GM23338 (cell line): Measurements from ENCODE around the gene CHST2. TPM values are rescaled to one million over a fixed set of nuclear protein-coding genes. Genes with fewer than 3 reads are reported as not detected.

ENCODE experiments used
- ATAC-seq: fragments of 200-7000 bp; cut with Tn5 transposase; 3 replicates; pipeline ENCODE4 v1.9.1; 2020
- DNase-seq: peaks from one replicate; pipeline ENCODE4 v3.0.0-alpha.2; 2015; ENCODE audit warnings: low spot score
- H2AFZ ChIP-seq: fragments of 200-600 bp; sonication (generic); 2 replicates; pipeline ENCODE4 v1.8.0; 2016; ENCODE audit warnings: antibody characterized with exemption, mild to moderate bottlenecking, moderate library complexity
- H3F3A ChIP-seq: fragments of 200-600 bp; sonication (generic); replicated peaks from 2 replicates; pipeline ENCODE4 v1.8.0; 2017; ENCODE audit warnings: antibody characterized with exemption, mixed run types, low read depth
- H3K27ac ChIP-seq: fragments of 200-600 bp; sonication (generic); 2 replicates; pipeline ENCODE4 v1.6.1; 2016; ENCODE audit warnings: low read depth
- H3K27me3 ChIP-seq: fragments of 200-600 bp; sonication (generic); 2 replicates; pipeline ENCODE4 v1.8.0; 2016; ENCODE audit warnings: mild to moderate bottlenecking, mixed run types, moderate library complexity; ENCODE audit not compliant: insufficient read depth
- H3K36me3 ChIP-seq: fragments of 200-600 bp; sonication (generic); 2 replicates; pipeline ENCODE4 v1.8.0; 2016; ENCODE audit warnings: mild to moderate bottlenecking; ENCODE audit not compliant: insufficient read depth
- H3K4me1 ChIP-seq: fragments of 200-600 bp; sonication (generic); 2 replicates; pipeline ENCODE4 v1.8.0; 2016; ENCODE audit warnings: mild to moderate bottlenecking, moderate library complexity; ENCODE audit not compliant: insufficient read depth
- H3K4me2 ChIP-seq: fragments of 200-600 bp; sonication (generic); 2 replicates; pipeline ENCODE4 v1.7.1; 2017; ENCODE audit warnings: mixed run types
- H3K4me3 ChIP-seq: fragments of 200-600 bp; sonication (generic); 2 replicates; pipeline ENCODE4 v1.6.1; 2016; ENCODE audit warnings: mixed run types
- H3K79me2 ChIP-seq: fragments of 200-600 bp; sonication (generic); replicated peaks from 2 replicates; pipeline ENCODE4 v1.8.0; 2017; ENCODE audit warnings: mild to moderate bottlenecking; ENCODE audit not compliant: insufficient read depth
- H3K9me2 ChIP-seq: fragments of 200-600 bp; sonication (generic); 2 replicates; pipeline ENCODE4 v1.8.0; 2017; ENCODE audit not compliant: insufficient read depth
- H4K20me1 ChIP-seq: fragments of 200-600 bp; sonication (generic); replicated peaks from 2 replicates; pipeline ENCODE4 v1.8.0; 2017; ENCODE audit warnings: mild to moderate bottlenecking; ENCODE audit not compliant: insufficient read depth
- H3K27ac Mint-ChIP-seq: 2 replicates; pipeline ENCODE4 v1.8.0; 2020; ENCODE audit warnings: inconsistent platforms, mild to moderate bottlenecking, moderate library complexity, mixed read lengths
- H3K27me3 Mint-ChIP-seq: 3 replicates; pipeline ENCODE4 v1.8.0; 2022; ENCODE audit warnings: low read depth, mild to moderate bottlenecking, moderate library complexity, mixed read lengths, inconsistent platforms; ENCODE audit not compliant: insufficient read depth, poor library complexity
- H3K36me3 Mint-ChIP-seq: 3 replicates; pipeline ENCODE4 v1.8.0; 2021; ENCODE audit warnings: low read depth, mild to moderate bottlenecking, inconsistent platforms, moderate library complexity, mixed read lengths
- H3K4me1 Mint-ChIP-seq: 3 replicates; pipeline ENCODE4 v1.8.0; 2020; ENCODE audit warnings: mild to moderate bottlenecking, inconsistent platforms, mixed read lengths
- H3K4me3 Mint-ChIP-seq: 3 replicates; pipeline ENCODE4 v1.8.0; 2021; ENCODE audit warnings: moderate library complexity, mild to moderate bottlenecking, inconsistent platforms, mixed read lengths
- H3K9me3 Mint-ChIP-seq: 3 replicates; pipeline ENCODE4 v1.8.0; 2020; ENCODE audit warnings: moderate library complexity, mild to moderate bottlenecking, inconsistent platforms, mixed read lengths
- CREB1 ChIP-seq: fragments of 250-450 bp; sonication (Bioruptor Pico); IDR thresholded peaks from 2 replicates; pipeline ENCODE4 v1.5.0; 2020; ENCODE audit warnings: low read depth, mild to moderate bottlenecking, moderate library complexity
- EZH2 ChIP-seq: fragments of 200-600 bp; sonication (generic); IDR thresholded peaks from one replicate; pipeline ENCODE4 v1.8.0; 2017; ENCODE audit warnings: antibody characterized with exemption, mild to moderate bottlenecking, low read depth; ENCODE audit not compliant: unreplicated experiment
- EZH2phosphoT487 ChIP-seq: fragments of 200-600 bp; sonication (generic); IDR thresholded peaks from one replicate; pipeline ENCODE4 v1.8.1; 2018; ENCODE audit warnings: antibody characterized with exemption; ENCODE audit not compliant: unreplicated experiment
- JUNB ChIP-seq: IDR thresholded peaks from one replicate; pipeline ENCODE4 v1.6.1; 2016; ENCODE audit warnings: antibody characterized with exemption; ENCODE audit not compliant: unreplicated experiment
- NANOG ChIP-seq: IDR thresholded peaks from 2 replicates; pipeline ENCODE4 v1.6.1; 2016; ENCODE audit warnings: antibody characterized with exemption, borderline replicate concordance
- POLR2AphosphoS5 ChIP-seq: IDR thresholded peaks from 2 replicates; pipeline ENCODE4 v1.6.1; 2016; ENCODE audit warnings: antibody characterized with exemption, low read depth
- STAT1 ChIP-seq: IDR thresholded peaks from one replicate; pipeline ENCODE4 v1.6.1; 2016; ENCODE audit warnings: antibody characterized with exemption; ENCODE audit not compliant: unreplicated experiment
- ZNF114 ChIP-seq: fragments of 250-450 bp; sonication (Bioruptor Pico); IDR thresholded peaks from 2 replicates; pipeline ENCODE4 v1.5.0; 2020; ENCODE audit warnings: mild to moderate bottlenecking, moderate library complexity
- ZNF331 ChIP-seq: fragments of 250-450 bp; sonication (Bioruptor Pico); IDR thresholded peaks from 2 replicates; pipeline ENCODE4 v1.5.0; 2020; ENCODE audit warnings: low read depth, mild to moderate bottlenecking, moderate library complexity
- polyA plus RNA-seq: library from polyadenylated mRNA; unstranded; fragments of >200 nt; fragmentation: Nextera tagmentation; extraction: Ambion mirVana; gene quantifications from 2 replicates; pipeline ENCODE4 v1.2.1, GENCODE V29; 2016
- total RNA-seq: library from RNA; depleted of rRNA; stranded (reverse); fragments of >200 nt; shearing (Covaris generic); gene quantifications from 2 replicates; pipeline ENCODE4 v1.2.3, GENCODE V29; 2014
- TF ChIP-seq, protein P1 (sequence below): IDR thresholded peaks from 2 replicates; pipeline ENCODE4 v1.6.1; 2016; ENCODE audit warnings: antibody characterized with exemption
- TF ChIP-seq, protein P2 (sequence below): fragments of 250-450 bp; sonication (Bioruptor Pico); IDR thresholded peaks from 2 replicates; pipeline ENCODE4 v1.5.0; 2020; ENCODE audit warnings: mild to moderate bottlenecking, moderate library complexity
- TF ChIP-seq, protein P3 (sequence below), 2 experiments: fragments of 200-600 bp in 1 of 2; sonication (generic) in 1 of 2; conservative IDR thresholded peaks; 2 replicates each; pipeline versions ENCODE4 v1.5.1 to v1.6.1; 2016 to 2017; ENCODE audit warnings: antibody characterized with exemption in 2 of 2, low read depth in 2 of 2, mild to moderate bottlenecking in 2 of 2, moderate library complexity in 1 of 2
- TF ChIP-seq, protein P4 (sequence below): IDR thresholded peaks from one replicate; pipeline ENCODE4 v1.6.1; 2018; ENCODE audit warnings: antibody characterized with exemption; ENCODE audit not compliant: unreplicated experiment

Gene CHST2
- total and polyA plus RNA-seq, 2 experiments from 2014 or later, result 4.1 to 28.3 TPM

DNA sequence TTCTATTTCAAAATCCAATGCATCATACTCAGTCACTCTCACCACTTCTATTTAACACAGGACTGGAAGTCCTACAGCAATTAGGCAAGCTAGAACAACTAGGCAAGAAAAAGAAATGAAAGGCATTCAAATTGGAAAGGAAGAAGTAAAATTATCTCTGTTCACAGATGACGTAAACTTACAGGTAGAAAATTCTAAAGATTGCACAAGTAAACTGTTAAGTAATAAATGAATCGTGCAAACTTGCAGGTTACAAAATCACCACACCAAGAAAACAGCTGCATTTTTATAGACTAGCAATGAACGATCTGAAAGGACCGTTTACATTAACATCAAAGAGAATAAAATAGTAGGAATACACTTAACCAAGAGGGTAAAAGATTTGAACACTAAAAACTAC, 36.2 kb downstream of the CHST2 start:
- no peaks in the 10 kb centered on the region for H3K36me3 ChIP-seq
- H3K4me2 ChIP-seq, result no peak overlapping the region
- no peak for ATAC-seq
- H3K4me1 ChIP-seq, result no peaks in the 10 kb centered on the region
- no peak for TF ChIP-seq EZH2phosphoT487
- no peak for TF ChIP-seq EZH2
- no peak for TF ChIP-seq CREB1 (CRISPR knock-in tag)
- no peak for TF ChIP-seq STAT1
- TF ChIP-seq POLR2AphosphoS5, result no peak
- TF ChIP-seq, protein P1, sequence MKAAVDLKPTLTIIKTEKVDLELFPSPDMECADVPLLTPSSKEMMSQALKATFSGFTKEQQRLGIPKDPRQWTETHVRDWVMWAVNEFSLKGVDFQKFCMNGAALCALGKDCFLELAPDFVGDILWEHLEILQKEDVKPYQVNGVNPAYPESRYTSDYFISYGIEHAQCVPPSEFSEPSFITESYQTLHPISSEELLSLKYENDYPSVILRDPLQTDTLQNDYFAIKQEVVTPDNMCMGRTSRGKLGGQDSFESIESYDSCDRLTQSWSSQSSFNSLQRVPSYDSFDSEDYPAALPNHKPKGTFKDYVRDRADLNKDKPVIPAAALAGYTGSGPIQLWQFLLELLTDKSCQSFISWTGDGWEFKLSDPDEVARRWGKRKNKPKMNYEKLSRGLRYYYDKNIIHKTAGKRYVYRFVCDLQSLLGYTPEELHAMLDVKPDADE, result no peak
- no peak for TF ChIP-seq ZNF331 (CRISPR knock-in tag)
- TF ChIP-seq NANOG, result no peak
- TF ChIP-seq, protein P2, sequence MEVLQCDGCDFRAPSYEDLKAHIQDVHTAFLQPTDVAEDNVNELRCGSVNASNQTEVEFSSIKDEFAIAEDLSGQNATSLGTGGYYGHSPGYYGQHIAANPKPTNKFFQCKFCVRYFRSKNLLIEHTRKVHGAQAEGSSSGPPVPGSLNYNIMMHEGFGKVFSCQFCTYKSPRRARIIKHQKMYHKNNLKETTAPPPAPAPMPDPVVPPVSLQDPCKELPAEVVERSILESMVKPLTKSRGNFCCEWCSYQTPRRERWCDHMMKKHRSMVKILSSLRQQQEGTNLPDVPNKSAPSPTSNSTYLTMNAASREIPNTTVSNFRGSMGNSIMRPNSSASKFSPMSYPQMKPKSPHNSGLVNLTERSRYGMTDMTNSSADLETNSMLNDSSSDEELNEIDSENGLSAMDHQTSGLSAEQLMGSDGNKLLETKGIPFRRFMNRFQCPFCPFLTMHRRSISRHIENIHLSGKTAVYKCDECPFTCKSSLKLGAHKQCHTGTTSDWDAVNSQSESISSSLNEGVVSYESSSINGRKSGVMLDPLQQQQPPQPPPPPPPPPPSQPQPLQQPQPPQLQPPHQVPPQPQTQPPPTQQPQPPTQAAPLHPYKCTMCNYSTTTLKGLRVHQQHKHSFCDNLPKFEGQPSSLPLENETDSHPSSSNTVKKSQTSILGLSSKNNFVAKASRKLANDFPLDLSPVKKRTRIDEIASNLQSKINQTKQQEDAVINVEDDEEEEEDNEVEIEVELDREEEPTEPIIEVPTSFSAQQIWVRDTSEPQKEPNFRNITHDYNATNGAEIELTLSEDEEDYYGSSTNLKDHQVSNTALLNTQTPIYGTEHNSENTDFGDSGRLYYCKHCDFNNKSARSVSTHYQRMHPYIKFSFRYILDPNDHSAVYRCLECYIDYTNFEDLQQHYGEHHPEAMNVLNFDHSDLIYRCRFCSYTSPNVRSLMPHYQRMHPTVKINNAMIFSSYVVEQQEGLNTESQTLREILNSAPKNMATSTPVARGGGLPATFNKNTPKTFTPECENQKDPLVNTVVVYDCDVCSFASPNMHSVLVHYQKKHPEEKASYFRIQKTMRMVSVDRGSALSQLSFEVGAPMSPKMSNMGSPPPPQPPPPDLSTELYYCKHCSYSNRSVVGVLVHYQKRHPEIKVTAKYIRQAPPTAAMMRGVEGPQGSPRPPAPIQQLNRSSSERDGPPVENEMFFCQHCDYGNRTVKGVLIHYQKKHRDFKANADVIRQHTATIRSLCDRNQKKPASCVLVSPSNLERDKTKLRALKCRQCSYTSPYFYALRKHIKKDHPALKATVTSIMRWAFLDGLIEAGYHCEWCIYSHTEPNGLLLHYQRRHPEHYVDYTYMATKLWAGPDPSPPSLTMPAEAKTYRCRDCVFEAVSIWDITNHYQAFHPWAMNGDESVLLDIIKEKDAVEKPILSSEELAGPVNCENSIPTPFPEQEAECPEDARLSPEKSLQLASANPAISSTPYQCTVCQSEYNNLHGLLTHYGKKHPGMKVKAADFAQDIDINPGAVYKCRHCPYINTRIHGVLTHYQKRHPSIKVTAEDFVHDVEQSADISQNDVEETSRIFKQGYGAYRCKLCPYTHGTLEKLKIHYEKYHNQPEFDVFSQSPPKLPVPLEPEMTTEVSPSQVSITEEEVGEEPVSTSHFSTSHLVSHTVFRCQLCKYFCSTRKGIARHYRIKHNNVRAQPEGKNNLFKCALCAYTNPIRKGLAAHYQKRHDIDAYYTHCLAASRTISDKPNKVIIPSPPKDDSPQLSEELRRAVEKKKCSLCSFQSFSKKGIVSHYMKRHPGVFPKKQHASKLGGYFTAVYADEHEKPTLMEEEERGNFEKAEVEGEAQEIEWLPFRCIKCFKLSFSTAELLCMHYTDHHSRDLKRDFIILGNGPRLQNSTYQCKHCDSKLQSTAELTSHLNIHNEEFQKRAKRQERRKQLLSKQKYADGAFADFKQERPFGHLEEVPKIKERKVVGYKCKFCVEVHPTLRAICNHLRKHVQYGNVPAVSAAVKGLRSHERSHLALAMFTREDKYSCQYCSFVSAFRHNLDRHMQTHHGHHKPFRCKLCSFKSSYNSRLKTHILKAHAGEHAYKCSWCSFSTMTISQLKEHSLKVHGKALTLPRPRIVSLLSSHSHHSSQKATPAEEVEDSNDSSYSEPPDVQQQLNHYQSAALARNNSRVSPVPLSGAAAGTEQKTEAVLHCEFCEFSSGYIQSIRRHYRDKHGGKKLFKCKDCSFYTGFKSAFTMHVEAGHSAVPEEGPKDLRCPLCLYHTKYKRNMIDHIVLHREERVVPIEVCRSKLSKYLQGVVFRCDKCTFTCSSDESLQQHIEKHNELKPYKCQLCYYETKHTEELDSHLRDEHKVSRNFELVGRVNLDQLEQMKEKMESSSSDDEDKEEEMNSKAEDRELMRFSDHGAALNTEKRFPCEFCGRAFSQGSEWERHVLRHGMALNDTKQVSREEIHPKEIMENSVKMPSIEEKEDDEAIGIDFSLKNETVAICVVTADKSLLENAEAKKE (CRISPR knock-in tag), result no peak
- TF ChIP-seq, protein P3, sequence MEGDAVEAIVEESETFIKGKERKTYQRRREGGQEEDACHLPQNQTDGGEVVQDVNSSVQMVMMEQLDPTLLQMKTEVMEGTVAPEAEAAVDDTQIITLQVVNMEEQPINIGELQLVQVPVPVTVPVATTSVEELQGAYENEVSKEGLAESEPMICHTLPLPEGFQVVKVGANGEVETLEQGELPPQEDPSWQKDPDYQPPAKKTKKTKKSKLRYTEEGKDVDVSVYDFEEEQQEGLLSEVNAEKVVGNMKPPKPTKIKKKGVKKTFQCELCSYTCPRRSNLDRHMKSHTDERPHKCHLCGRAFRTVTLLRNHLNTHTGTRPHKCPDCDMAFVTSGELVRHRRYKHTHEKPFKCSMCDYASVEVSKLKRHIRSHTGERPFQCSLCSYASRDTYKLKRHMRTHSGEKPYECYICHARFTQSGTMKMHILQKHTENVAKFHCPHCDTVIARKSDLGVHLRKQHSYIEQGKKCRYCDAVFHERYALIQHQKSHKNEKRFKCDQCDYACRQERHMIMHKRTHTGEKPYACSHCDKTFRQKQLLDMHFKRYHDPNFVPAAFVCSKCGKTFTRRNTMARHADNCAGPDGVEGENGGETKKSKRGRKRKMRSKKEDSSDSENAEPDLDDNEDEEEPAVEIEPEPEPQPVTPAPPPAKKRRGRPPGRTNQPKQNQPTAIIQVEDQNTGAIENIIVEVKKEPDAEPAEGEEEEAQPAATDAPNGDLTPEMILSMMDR (conservative IDR thresholded peaks at IDR 0.05; ENCODE audit: low read depth in 2 of 2), result no peak
- TF ChIP-seq ZNF114, result no peak
- TF ChIP-seq, protein P4, sequence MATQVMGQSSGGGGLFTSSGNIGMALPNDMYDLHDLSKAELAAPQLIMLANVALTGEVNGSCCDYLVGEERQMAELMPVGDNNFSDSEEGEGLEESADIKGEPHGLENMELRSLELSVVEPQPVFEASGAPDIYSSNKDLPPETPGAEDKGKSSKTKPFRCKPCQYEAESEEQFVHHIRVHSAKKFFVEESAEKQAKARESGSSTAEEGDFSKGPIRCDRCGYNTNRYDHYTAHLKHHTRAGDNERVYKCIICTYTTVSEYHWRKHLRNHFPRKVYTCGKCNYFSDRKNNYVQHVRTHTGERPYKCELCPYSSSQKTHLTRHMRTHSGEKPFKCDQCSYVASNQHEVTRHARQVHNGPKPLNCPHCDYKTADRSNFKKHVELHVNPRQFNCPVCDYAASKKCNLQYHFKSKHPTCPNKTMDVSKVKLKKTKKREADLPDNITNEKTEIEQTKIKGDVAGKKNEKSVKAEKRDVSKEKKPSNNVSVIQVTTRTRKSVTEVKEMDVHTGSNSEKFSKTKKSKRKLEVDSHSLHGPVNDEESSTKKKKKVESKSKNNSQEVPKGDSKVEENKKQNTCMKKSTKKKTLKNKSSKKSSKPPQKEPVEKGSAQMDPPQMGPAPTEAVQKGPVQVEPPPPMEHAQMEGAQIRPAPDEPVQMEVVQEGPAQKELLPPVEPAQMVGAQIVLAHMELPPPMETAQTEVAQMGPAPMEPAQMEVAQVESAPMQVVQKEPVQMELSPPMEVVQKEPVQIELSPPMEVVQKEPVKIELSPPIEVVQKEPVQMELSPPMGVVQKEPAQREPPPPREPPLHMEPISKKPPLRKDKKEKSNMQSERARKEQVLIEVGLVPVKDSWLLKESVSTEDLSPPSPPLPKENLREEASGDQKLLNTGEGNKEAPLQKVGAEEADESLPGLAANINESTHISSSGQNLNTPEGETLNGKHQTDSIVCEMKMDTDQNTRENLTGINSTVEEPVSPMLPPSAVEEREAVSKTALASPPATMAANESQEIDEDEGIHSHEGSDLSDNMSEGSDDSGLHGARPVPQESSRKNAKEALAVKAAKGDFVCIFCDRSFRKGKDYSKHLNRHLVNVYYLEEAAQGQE, result no peak
- TF ChIP-seq JUNB, result no peak
- no peaks in the 10 kb centered on the region for H4K20me1 ChIP-seq
- peaks cover 10% of the 10 kb centered on the region; the same call in 1 of the 2 replicates for H3K9me2 ChIP-seq
- no peak overlapping the region for H3K27ac ChIP-seq
- no peak overlapping the region for H3K4me3 Mint-ChIP-seq
- no peak overlapping the region for H2AFZ ChIP-seq
- no peak overlapping the region for H3K27ac Mint-ChIP-seq
- H3K27me3 Mint-ChIP-seq, result no peaks in the 10 kb centered on the region
- H3K9me3 Mint-ChIP-seq, result no peaks in the 10 kb centered on the region
- no peak for DNase-seq
- H3K36me3 Mint-ChIP-seq, result no peaks in the 10 kb centered on the region
- no peak overlapping the region for H3K4me3 ChIP-seq
- H3F3A ChIP-seq, result no peaks in the 10 kb centered on the region
- H3K79me2 ChIP-seq, result no peaks in the 10 kb centered on the region
- H3K27me3 ChIP-seq, result no peaks in the 10 kb centered on the region
- peaks cover 4% of the 10 kb centered on the region; the same call in 1 of the 3 replicates for H3K4me1 Mint-ChIP-seq
